Jurkat, Clone E6-1 (cell line): ENCODE data around the gene PRRT1.

ENCODE experiments used
- DNase-seq: peaks from one replicate; pipeline ENCODE4 v3.0.0-alpha.2; 2011; ENCODE audit warnings: low read depth, low spot score
- H3K4me3 ChIP-seq: 2 replicates; pipeline ENCODE4 v1.5.1; 2011; ENCODE audit warnings: mild to moderate bottlenecking, low read length, control low read depth, moderate library complexity

Gene PRRT1

DNA sequence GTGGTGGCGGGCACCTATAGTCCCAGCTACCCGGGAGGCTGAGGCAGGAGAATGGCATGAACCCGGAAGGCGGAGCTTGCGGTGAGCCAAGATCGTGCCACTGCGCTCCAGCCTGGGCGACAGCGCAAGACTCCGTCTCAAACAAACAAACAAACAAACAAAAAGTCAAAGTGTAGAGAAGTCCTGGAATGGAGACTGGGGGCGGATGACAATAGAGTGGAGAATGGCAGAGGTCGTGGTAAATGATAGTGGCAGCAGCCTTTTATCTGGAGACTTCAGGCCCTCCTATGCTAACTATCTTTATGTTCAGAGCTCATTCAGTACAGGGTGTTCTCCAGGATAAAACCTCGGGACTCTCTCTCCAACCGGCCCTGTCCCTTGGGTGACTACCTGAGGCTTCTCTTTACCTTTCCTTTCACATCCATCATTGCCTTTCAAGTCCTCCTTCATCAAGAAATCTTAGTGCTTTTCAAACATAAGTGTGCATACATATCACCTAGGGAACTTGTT lies 20.2 kb downstream of the PRRT1 start:
- no peak for DNase-seq
- no peak overlapping the region for H3K4me3 ChIP-seq

DNA sequence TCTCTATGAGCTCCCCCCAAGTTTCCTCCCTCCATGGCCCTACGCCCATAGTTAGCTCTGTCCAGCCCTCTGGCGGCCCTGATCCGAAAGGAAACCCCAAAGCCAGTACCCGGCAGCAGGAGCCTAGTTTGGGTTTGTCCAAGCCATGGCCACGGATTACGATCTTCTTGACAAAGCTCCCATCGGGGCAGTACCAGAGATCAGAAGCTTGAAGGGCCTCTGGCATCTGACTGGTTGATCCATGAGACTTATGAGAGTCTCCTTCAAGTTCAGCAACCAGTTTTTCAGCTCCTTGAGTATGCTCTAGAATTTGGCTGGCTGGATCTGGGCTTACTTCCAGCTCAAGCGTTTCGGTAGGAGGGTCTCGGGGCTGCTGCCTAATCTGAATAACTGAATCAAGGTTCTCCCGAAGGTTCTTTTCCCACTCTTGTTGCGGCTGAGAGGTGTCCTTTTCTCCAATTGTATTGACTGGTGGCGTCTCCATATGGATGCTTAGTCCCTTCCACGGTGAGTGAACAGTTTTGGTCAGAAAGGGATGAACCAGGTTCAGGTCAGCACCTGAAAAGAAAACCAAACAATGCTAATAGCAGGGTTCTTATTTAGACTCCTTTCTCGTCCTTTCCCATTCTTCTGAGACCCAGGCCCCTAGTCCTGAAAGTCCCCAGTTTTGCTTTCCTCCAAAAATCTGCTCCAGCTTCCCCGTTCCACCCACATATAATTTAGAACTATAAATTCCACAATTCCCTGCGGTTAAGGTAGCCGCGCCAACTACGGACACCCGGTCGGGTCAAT lies 22.2 kb downstream of the PRRT1 start:
- H3K4me3 ChIP-seq: peak overlapping the region; percentile 84
- no peak for DNase-seq

DNA sequence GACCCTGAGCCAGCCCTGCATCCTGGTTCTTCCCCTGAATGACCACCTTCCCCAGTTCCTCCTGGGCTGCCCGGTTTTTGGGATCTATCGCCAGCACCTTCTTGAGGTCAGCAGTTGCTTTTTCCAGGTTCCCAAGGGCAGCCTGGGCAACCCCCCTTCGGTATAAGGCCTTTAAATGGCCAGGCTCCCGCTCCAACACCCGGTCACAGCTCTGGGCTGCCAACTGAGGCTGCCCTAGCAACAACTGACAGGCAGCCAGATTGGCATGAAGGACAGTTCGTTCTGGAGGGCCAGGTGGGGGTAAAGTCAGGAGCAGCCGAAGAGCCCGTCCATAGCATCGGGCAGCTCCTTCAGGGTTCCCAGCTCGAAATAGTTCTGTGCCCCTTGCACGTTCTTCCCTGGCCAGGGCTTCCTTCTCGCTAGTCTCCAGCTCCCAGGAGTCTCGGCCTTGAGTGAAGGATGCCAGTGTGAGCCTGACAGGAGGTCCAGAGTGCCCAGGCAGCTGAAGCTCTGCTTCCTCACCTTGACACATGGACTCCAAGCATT lies 22.9 kb downstream of the PRRT1 start:
- H3K4me3 ChIP-seq: peak overlapping the region; percentile 84
- no peak for DNase-seq

DNA sequence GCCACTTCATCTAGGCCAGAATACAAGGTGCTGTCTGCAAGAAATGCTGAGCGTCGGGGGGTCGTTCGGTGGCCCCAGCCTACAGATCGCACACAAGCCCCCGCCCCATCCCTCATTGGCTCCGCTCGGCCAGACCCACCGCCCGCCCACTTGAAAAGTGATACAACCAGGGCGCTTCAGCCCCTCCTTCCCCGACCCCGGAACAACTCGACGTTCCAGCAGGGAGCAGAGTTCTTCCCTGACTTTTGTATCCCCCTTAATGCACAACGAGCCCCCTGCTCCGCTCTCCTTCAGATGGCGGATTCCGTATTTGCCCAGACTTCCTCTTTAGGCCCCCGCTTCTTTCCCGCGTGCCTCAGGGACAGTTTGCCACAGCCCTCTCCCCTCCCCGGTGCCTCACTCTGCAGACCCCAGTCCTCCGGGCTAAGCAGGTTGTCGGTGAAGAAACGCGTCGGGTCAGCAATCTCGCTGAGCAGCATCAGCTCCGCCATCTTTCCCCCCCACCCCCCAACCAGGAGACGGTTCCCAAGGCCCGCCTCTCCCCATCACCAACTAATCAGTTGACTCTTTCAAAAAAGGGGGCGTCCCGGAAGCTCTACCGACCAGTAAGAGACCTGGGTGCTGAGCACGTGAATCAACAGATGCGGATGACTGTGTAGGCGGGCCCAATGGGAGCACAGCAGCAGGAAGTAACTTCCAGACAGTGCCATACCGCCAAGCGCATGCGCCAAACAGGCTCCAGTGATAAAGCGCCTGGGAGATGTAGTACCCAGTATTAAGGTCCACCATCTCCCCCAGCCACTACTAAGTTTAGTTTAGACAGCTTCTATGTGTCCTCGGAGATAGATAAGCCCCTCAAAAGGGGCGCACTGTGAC lies 23.8 kb downstream of the PRRT1 start, which contains the start of gene ATF6B:
TSS of gene ATF6B (minus strand) at position 530 of the 876 bp plus-strand sequence. CDS start at position 491, 39 bp downstream.
- peak; percentile 100 for DNase-seq
- peak within 1 kb of the TSS; percentile 100 for H3K4me3 ChIP-seq

DNA sequence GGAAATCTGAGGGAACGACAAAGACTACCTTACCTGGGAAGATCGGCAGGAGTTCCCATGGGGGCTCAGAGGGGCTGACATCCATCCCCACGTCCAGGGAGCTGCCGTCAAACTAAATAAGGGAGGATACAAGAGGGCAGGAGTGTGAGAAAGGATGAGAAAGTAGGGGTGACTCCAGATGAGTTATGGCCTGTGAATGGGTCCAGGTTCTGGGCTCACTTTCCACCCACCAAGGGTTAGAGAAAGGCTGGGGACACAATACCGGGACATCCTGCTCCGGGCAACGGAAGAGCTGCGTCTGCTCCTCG lies 24.4 kb downstream of the PRRT1 start:
- DNase-seq: no peak
- peak overlapping the region; percentile 100 for H3K4me3 ChIP-seq

DNA sequence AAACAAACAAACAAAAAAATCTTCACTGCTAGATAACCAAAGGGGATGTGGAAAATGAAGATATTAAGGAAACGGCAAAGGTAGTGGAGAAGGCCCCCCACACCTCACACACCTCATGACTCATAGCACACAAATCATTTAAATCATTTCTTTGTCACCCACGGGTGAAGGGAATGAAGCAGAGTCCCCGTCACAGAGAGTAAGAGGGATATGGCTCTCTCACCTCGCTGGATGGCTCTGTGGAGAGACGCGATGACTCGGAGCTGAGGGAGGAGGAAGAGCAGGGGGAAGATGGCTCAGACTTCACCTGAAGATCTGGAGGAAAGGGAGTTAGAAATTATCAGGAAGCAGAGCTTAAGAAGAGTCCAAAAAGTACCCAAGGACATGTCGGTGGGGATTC lies 24.9 kb downstream of the PRRT1 start:
- peak overlapping the region; percentile 100 for H3K4me3 ChIP-seq
- no peak for DNase-seq

DNA sequence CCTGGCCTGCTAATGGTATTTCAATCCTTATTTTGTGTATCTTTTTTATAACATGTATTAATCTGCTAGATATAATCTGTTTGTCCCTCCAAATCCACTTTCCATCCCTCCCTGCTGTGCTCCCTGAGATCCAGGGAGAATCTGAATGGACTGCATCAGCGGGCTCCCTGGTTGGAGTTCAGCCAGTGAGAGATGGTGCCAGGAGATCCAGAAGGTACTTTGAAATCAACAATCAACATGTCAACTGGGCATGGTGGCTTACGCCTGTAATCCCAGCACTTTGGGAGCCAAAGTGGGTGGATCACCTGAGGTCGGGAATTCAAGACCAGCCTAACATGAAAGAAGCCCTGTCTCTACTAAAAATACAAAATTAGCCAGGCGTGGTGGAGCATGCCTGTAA lies 28.1 kb downstream of the PRRT1 start:
- no peak overlapping the region for H3K4me3 ChIP-seq
- no peak for DNase-seq

DNA sequence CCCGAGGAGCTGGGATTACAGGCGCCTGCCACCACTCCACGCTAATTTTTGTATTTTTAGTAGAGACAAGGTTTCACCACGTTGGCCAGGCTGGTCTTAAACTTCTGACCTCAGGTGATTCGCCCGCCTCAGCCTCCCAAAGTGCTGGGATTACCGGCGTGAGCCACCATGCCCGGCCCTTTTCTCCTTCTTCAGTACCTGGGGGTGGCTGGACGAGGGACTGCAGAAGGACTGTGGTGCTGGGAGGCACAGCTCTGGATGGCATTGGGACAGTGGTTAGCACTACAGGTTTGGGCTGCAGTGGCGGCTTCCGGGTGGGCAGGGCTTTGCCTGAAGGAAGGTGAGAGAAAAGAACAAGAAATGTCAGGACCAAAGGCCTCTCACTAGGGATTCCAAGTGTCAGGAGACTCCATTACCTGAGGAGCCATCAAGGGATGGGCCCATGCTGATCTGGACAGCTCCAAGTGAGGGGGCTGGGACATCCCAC lies 31.1 kb downstream of the PRRT1 start:
- H3K4me3 ChIP-seq: no peak overlapping the region
- no peak for DNase-seq

DNA sequence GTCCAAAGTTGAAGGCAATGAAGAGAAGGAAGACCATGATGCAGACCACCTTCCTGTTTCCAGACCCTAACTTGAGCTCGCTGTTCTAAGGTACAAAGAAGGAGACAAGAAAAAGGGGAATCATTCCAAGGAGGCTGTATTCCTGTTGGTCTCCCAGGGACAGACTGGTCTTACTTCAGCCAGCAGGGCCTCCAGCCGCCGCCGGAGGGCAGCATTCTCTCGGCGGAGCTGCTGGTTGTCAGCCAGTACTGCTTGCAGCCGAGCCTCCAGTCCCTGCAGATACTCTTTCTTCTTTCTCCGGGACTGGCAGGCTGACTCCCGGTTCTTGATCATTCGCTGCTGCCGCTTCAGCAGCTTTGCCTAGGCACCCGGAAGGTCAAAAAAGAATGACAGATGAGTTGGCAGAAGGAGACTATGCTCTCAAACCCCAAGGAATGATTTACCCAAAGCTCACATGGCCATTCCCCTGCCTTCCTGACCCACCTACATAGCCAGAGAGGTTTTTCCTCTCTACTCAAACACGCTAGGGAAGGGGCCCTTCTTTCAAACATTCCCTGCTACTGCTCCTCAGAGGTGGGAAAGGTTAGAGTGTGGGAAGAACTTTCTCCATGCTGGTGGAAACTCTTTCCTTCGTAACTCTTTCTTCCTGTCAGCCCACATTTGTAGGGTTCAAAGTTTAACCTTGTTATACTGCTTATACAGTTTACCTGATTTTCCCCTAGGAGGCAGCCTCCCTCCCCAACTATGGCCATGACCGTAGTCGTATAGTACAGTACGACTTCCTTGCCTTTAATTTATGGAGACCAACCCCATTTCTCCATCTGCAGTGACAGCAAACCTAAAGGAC lies 32.7 kb downstream of the PRRT1 start:
- DNase-seq: peak; percentile 36

DNA sequence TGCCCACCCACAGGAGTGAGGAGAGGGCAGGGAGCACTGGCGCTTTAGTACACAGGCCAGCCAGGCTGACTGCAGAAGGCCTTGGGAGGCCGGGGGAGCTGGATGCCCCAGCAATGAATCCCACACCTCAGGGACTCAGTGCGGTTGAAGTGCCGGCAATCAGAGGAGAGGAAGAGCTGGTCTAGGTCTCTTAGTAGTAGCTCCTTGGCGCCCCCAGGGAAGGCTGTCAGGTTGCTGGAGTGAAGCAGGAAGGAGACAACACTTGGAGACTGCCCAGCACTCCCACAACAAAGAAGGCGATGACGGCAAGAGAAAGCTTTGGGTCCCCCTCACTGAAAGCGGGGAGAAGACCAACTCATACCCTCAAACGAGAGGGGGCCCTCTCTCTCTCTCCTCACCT lies 34.3 kb downstream of the PRRT1 start:
- H3K4me3 ChIP-seq: no peak overlapping the region

More for the DNA sequence above, 32.7 kb downstream of the PRRT1 start:
- H3K4me3 ChIP-seq: no peak overlapping the region

DNA sequence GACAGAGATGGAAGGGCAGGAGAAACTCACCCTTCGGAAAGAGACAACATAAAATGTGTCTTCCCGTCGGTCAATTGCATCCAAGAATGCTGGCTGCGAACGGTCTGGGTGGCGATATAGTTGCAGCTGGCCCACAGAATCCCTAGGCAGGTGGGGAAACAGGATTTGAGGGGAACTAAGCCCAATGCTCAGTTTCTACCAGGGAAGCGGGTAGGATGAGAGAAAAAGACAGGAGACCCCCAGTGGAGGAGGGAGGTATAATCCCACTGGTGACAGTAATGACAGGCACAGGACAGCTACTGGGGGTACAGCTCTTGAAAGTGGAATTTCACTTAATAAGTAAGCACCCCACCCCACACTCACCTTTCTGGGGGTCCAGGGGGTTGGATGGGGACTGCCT lies 35.1 kb downstream of the PRRT1 start:
- no peak for DNase-seq
- no peak overlapping the region for H3K4me3 ChIP-seq

More for the DNA sequence above, 34.3 kb downstream of the PRRT1 start:
- DNase-seq: no peak

DNA sequence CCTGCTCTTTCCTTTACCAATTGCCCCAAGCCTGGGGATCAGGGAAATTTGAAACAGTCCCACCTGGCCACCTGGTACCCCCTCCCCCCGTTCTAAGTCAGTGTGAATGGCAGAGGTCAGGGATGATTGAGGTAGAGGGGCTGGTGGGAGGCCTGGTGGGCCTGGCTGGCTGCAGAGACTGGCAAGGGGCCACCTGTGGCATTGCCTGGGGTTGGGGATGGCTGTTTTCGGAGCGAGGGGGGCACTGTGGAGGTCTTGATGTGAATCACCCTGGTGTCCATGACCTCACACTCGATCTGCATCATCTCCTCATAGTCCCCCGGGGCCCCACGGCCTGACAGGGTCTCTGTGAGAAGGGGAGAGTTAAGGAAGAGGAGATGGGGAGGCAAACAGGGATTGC lies 36.1 kb downstream of the PRRT1 start:
- H3K4me3 ChIP-seq: no peak overlapping the region
- DNase-seq: no peak

DNA sequence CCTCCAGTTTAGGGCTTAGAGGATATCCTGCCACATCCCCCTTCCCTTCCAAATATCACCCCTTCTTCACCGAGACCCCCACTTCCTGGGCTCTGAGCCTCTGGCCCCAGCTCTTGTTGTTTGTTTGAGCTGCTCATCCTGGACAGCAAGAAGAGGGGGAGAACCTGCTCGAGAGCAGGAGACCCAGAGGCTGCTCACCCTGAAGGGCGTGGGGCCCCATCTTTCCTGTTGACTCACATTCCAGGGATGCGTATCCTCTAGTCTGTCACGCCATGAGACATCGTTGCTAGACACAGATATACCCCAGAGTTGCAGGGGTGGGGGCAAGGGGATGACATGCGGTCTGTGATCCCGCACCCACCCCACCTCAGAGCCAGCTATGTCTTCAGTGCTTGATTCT lies 36.9 kb downstream of the PRRT1 start:
- H3K4me3 ChIP-seq: no peak overlapping the region
- DNase-seq: no peak

DNA sequence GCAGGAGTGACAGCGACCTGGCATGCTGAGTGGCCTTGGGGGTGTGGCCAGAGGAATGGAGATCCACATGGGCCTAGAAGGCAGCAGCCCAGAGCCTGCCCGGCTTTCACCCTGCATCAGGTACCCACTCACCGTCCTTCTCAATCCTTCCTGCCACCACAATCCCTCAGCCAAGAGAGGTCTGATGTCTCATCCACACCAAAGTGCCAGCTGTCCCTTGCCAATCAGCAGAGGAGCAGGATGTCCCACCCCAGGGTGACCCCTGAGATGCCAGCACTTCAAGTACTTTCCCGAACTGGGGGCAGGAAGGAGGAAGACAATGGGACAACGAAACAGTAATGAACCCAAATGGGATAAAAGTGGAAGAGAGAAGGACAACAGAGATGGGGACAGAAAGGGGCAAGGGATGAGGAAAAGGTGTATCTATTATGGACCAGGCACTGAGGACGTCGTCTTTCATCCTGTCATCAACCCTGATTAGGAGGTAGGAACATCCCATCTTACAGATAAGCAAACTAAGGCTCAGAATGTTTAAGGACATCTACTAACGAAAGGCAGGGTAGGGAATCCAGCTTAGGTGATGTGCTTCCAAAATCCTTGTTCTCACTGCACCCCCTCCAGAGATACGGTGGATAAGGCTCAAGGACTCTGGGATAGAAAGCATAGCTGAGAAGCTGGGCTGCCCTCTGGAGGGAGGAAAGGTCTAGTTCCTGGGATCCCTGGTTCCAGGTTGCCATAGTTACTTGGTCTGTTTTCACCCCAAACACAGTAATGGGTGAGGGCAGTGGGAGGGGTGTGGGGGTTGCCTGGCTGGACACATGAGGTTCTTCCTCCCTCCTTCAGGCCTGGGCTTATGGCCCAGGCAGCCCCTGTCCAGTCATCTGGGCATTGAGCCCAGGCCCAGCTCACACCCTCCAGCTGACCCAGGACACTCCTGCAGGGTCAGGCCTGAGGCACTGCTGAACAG lies 38.1 kb downstream of the PRRT1 start:
- DNase-seq: no peak

DNA sequence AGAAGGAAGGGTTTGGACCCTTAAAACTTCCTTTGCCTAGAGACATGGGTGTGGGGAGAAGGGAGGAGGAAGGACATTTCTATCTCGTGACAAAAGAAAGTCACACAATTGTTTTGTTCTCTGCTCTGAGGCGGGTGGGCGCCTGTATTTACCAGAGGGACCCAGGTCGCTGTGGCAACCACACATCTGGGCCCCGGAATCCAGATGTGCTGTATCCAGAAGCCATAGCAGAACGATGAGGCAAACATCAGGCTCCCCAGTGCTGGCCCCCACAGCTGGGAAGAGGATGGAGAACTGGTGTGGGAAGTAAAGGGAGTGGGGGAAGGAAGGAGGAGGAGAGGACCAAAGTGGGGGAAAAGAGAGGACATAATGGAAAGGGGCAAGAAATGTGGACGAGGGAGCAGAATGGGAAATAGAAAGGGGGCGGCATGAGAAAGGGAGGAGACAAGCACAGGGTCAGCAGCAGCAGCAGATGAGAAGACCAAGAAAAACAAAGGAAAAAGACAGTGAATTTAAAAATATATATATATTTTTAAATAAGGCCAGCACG lies 39.2 kb downstream of the PRRT1 start:
- no peak overlapping the region for H3K4me3 ChIP-seq
- no peak for DNase-seq

More for the DNA sequence above, 38.1 kb downstream of the PRRT1 start:
- no peak overlapping the region for H3K4me3 ChIP-seq

DNA sequence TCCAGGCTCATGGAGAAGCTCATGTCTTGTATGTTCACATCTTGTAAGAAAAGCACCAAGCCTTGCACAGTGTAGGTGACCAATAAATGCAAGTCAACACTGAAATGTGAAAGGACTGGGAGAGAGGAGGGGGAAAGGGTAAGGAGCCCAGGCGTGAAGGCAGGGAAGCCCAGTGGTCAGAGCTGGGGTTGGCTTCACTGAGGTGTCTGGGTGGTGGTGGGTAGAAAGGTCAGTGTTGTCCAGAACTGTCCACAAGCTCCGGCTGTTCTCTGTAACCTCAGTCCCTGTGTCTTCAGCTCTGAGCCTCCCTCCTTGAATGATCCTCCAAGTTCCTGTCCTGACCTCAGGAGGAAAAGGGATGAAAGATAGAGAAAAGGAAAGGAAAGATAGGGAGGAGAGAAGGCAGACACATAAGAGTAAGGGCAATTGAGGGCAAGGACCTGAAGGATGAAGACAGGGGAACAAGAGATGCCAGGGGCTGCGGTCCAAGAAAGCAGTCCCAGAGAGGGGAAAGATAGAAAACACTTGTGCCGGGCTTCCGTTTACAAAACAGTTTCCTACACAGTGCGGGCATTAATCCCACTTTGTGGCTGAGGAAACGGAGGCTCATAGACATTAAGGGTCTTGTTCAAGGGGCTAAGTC lies 40.2 kb downstream of the PRRT1 start:
- DNase-seq: no peak
- H3K4me3 ChIP-seq: no peak overlapping the region

DNA sequence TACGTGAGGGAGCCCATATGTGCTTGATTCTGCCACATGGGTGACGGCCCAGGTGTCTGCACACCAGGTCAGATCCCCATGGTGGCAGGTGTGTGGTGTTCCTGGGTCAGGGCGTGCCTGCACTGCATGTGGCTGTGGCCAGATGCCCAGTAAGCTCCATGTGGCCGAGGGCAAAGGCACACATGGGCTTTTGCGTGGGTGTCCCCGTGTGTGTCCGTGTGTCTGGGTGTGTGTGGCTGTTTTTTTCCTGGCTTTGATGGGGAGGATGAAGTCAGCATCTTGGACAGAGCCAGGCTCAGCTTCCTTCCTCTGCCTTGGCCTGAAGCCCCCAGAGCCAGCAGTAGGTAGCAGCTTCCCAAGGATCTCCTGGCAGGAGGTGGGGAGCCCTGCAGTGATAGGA lies 41.1 kb downstream of the PRRT1 start:
- H3K4me3 ChIP-seq: no peak overlapping the region
- no peak for DNase-seq
